GM12878 (cell line): ENCODE results near the gene ADARB1.

Experiments used
- BMI1 ChIP-seq: fragments of 450-650 bp; IDR thresholded peaks from 2 replicates; pipeline ENCODE4 v1.6.1; 2016; ENCODE audit warnings: mild to moderate bottlenecking, moderate library complexity, borderline replicate concordance
- CBFB ChIP-seq: IDR thresholded peaks from 2 replicates; pipeline ENCODE4 v1.6.1; 2016; ENCODE audit warnings: antibody characterized with exemption, low read depth
- CEBPB ChIP-seq, 2 experiments: fragments of 150-350 bp in 1 of 2; IDR thresholded peaks; 2 replicates each; pipeline ENCODE4 v1.6.1; 2012 to 2014; ENCODE audit warnings: low read depth in 2 of 2, low read length in 2 of 2, borderline replicate concordance in 1 of 2, inconsistent platforms in 1 of 2
- JUNB ChIP-seq: IDR thresholded peaks from 2 replicates; pipeline ENCODE4 v1.6.1; 2016; ENCODE audit warnings: antibody characterized with exemption, mild to moderate bottlenecking
- NFYB ChIP-seq: IDR thresholded peaks from 2 replicates; pipeline ENCODE4 v1.6.1; 2011; ENCODE audit warnings: low read depth, mild to moderate bottlenecking, low read length, improper control_type of control experiment, moderate library complexity; ENCODE audit not compliant: insufficient read depth
- POLR2AphosphoS5 ChIP-seq: IDR thresholded peaks from 2 replicates; pipeline ENCODE4 v1.6.1; 2011; ENCODE audit warnings: mild to moderate bottlenecking, low read length, inconsistent platforms
- SMC3 ChIP-seq: IDR thresholded peaks from 2 replicates; pipeline ENCODE4 v1.6.1; 2011; ENCODE audit warnings: low read length, improper control_type of control experiment, borderline replicate concordance
- YY1 ChIP-seq: IDR thresholded peaks from 2 replicates; pipeline ENCODE4 v1.6.1; 2011; ENCODE audit warnings: low read depth, mild to moderate bottlenecking, low read length
- ZNF384 ChIP-seq: IDR thresholded peaks from 2 replicates; pipeline ENCODE4 v1.6.1; 2012; ENCODE audit warnings: low read depth, mild to moderate bottlenecking, low read length, improper control_type of control experiment, borderline replicate concordance
- TF ChIP-seq, protein P1 (sequence below), 3 experiments: IDR thresholded peaks in 2 of 3; conservative IDR thresholded peaks in 1 of 3; 2 replicates each; pipeline ENCODE4 v1.5.1; 2011; ENCODE audit warnings: low read depth in 3 of 3, low read length in 3 of 3, mild to moderate bottlenecking in 3 of 3, control low read depth in 2 of 3, moderate library complexity in 2 of 3, inconsistent platforms in 1 of 3, mixed read lengths in 1 of 3; ENCODE audit not compliant: control insufficient read depth in 2 of 3, insufficient read depth in 1 of 3; ENCODE audit errors: extremely low read depth in 1 of 3

- TF ChIP-seq CBFB = no peak
- TF ChIP-seq, protein P1, sequence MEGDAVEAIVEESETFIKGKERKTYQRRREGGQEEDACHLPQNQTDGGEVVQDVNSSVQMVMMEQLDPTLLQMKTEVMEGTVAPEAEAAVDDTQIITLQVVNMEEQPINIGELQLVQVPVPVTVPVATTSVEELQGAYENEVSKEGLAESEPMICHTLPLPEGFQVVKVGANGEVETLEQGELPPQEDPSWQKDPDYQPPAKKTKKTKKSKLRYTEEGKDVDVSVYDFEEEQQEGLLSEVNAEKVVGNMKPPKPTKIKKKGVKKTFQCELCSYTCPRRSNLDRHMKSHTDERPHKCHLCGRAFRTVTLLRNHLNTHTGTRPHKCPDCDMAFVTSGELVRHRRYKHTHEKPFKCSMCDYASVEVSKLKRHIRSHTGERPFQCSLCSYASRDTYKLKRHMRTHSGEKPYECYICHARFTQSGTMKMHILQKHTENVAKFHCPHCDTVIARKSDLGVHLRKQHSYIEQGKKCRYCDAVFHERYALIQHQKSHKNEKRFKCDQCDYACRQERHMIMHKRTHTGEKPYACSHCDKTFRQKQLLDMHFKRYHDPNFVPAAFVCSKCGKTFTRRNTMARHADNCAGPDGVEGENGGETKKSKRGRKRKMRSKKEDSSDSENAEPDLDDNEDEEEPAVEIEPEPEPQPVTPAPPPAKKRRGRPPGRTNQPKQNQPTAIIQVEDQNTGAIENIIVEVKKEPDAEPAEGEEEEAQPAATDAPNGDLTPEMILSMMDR (IDR thresholded peaks at IDR 0.05 in 2 of 3, conservative IDR thresholded peaks at IDR 0.05 in 1 of 3; ENCODE audit: control insufficient read depth in 2 of 3, extremely low read depth in 1 of 3, insufficient read depth in 1 of 3, low read depth in 3 of 3, low read length in 3 of 3) = no peak
- no peak for TF ChIP-seq CEBPB (IDR thresholded peaks at IDR 0.05; ENCODE audit: borderline replicate concordance in 1 of 2, low read depth in 2 of 2, low read length in 2 of 2)
- TF ChIP-seq ZNF384 = no peak
- no peak for TF ChIP-seq BMI1
- TF ChIP-seq NFYB = no peak
- no peak for TF ChIP-seq YY1
- TF ChIP-seq SMC3 = no peak
- no peak for TF ChIP-seq JUNB
- no peak for TF ChIP-seq POLR2AphosphoS5
These were observed 61.5 kb downstream of the ADARB1 start for GRCh38 chr21:45135868-45136267.
